Measurements from ENCODE around the gene TCAIM. TPM values are rescaled to one million over a fixed set of nuclear protein-coding genes. Genes with fewer than 3 reads are reported as not detected.

The TCAIM gene
- total and polyA plus RNA-seq, 2 donors (not counting 3 experiments of a cell fraction or from before 2014, with no cell fraction given), result 9.2 to 18.2 TPM

- intact Hi-C loops (cut with micrococcal nuclease), result no loop called here
- FAIRE-seq, result no peak
- POLR2A ChIA-PET, result no interaction called here
These were observed 81.5 kb downstream of the TCAIM start for GRCh38 chr3:44419923-44420650.

GRCh38 chr3:44420676-44421075 is 82.1 kb downstream of the TCAIM start:
- CTCF ChIA-PET, result no interaction called here
- intact Hi-C loops (cut with micrococcal nuclease), result no loop called here

More at GRCh38 chr3:44419923-44420650, 81.5 kb downstream of the TCAIM start:
- H3K9me1 ChIP-seq (replicated peaks; ENCODE audit: control insufficient read depth, extremely low read depth, insufficient read depth, low read length), result no peaks in the 10 kb centered on the region
- CTCF ChIA-PET, result no interaction called here
- no peak overlapping the region for H3K4me2 ChIP-seq (ENCODE audit: insufficient read depth, low read length)
- H3K4me1 ChIP-seq (ENCODE audit: control insufficient read depth, extremely low read depth, insufficient read depth, low read length), result no peaks in the 10 kb centered on the region
- DNase-seq (ENCODE audit: low read depth, low spot score), result no peak
- no peaks in the 10 kb centered on the region for H3K79me2 ChIP-seq (ENCODE audit: control insufficient read depth, insufficient read depth, low read length)
- no peak overlapping the region for H3K27ac ChIP-seq (ENCODE audit: insufficient read depth, low read depth, low read length)
- H3K9ac ChIP-seq (replicated peaks; ENCODE audit: extremely low read depth, insufficient read depth, low read length), result no peak overlapping the region
- no peaks in the 10 kb centered on the region for H4K20me1 ChIP-seq (replicated peaks; ENCODE audit: control insufficient read depth, extremely low read depth, insufficient read depth, low read length)
- H3K36me3 ChIP-seq (ENCODE audit: control insufficient read depth in 2 of 2, extremely low read depth in 1 of 2, insufficient read depth in 2 of 2, low read length in 2 of 2), result no peaks in the 10 kb centered on the region
- no peaks in the 10 kb centered on the region for H3K9me3 ChIP-seq (replicated peaks; ENCODE audit: control insufficient read depth, insufficient read depth, low read length)
- TF ChIP-seq CTCF (IDR thresholded peaks at IDR 0.05; ENCODE audit: extremely low read depth in 1 of 2, insufficient read depth in 1 of 2, low read depth in 1 of 2, low read length in 2 of 2) (no peak), MYC (IDR thresholded peaks at IDR 0.05; ENCODE audit: low read depth, low read length) (no peak)
- no peaks in the 10 kb centered on the region for H3K27me3 ChIP-seq (ENCODE audit: control insufficient read depth in 2 of 2, insufficient read depth in 2 of 2, low read length in 2 of 2)
- no peak overlapping the region for H2AFZ ChIP-seq (ENCODE audit: low read depth, low read length)
- no TSS peak for BruUV-seq (replicated peaks)
- H3K4me3 ChIP-seq (replicated peaks in 1 of 3; ENCODE audit: insufficient read depth in 1 of 3, low read depth in 1 of 3, low read length in 3 of 3), result no peak overlapping the region
- dilution Hi-C loops (cut with MboI; ENCODE audit: extremely low pct_ligation_motif_present, low sequenced_read_pairs), result no loop called here

More at GRCh38 chr3:44420676-44421075, 82.1 kb downstream of the TCAIM start:
- Histone ChIP-seq H3K4me3 (replicated peaks in 1 of 3; ENCODE audit: insufficient read depth in 1 of 3, low read depth in 1 of 3, low read length in 3 of 3) (no peak overlapping the region), H3K4me2 (ENCODE audit: insufficient read depth, low read length) (no peak overlapping the region), H4K20me1 (replicated peaks; ENCODE audit: control insufficient read depth, extremely low read depth, insufficient read depth, low read length) (no peaks in the 10 kb centered on the region), H3K27ac (ENCODE audit: insufficient read depth, low read depth, low read length) (no peak overlapping the region), H3K79me2 (ENCODE audit: control insufficient read depth, insufficient read depth, low read length) (no peaks in the 10 kb centered on the region), H2AFZ (ENCODE audit: low read depth, low read length) (no peak overlapping the region), H3K9me3 (replicated peaks; ENCODE audit: control insufficient read depth, insufficient read depth, low read length) (no peaks in the 10 kb centered on the region), H3K27me3 (ENCODE audit: control insufficient read depth in 2 of 2, insufficient read depth in 2 of 2, low read length in 2 of 2) (no peaks in the 10 kb centered on the region), H3K36me3 (ENCODE audit: control insufficient read depth in 2 of 2, extremely low read depth in 1 of 2, insufficient read depth in 2 of 2, low read length in 2 of 2) (no peaks in the 10 kb centered on the region), H3K4me1 (ENCODE audit: control insufficient read depth, extremely low read depth, insufficient read depth, low read length) (no peaks in the 10 kb centered on the region), H3K9ac (replicated peaks; ENCODE audit: extremely low read depth, insufficient read depth, low read length) (no peak overlapping the region), H3K9me1 (replicated peaks; ENCODE audit: control insufficient read depth, extremely low read depth, insufficient read depth, low read length) (no peaks in the 10 kb centered on the region)
- no peak for FAIRE-seq
- POLR2A ChIA-PET, result no interaction called here
- dilution Hi-C loops (cut with MboI; ENCODE audit: extremely low pct_ligation_motif_present, low sequenced_read_pairs), result no loop called here
- BruUV-seq (replicated peaks), result no TSS peak
- no peak for TF ChIP-seq FOS (IDR thresholded peaks at IDR 0.05; ENCODE audit: borderline replicate concordance, insufficient read depth, low read length)
- no peak for TF ChIP-seq EZH2 (IDR thresholded peaks at IDR 0.05; ENCODE audit: borderline replicate concordance, low read depth, low read length, severe bottlenecking)
- TF ChIP-seq POLR2AphosphoS5 (IDR thresholded peaks at IDR 0.05; ENCODE audit: insufficient read depth, low read depth, low read length), result no peak
- TF ChIP-seq GATA2 (IDR thresholded peaks at IDR 0.05; ENCODE audit: insufficient read depth, insufficient read length, low read depth, low read length), result no peak
- TF ChIP-seq MYC (IDR thresholded peaks at IDR 0.05; ENCODE audit: low read depth, low read length), result no peak
- TF ChIP-seq JUN (IDR thresholded peaks at IDR 0.05; ENCODE audit: borderline replicate concordance, insufficient read depth, insufficient read length, low read depth), result no peak
- no peak for TF ChIP-seq CTCF (IDR thresholded peaks at IDR 0.05; ENCODE audit: extremely low read depth in 1 of 2, insufficient read depth in 1 of 2, low read depth in 1 of 2, low read length in 2 of 2)
- no peak for DNase-seq (ENCODE audit: low read depth, low spot score)
